T-helper 2 cell (primary cell): ENCODE measurements around the gene POU3F3.

Source experiments
- DNase-seq, 5 experiments: peaks; one replicate each; pipeline versions ENCODE4 v3.0.0 to v3.0.0-alpha.2; 2012 to 2022

POU3F3 gene

DNA sequence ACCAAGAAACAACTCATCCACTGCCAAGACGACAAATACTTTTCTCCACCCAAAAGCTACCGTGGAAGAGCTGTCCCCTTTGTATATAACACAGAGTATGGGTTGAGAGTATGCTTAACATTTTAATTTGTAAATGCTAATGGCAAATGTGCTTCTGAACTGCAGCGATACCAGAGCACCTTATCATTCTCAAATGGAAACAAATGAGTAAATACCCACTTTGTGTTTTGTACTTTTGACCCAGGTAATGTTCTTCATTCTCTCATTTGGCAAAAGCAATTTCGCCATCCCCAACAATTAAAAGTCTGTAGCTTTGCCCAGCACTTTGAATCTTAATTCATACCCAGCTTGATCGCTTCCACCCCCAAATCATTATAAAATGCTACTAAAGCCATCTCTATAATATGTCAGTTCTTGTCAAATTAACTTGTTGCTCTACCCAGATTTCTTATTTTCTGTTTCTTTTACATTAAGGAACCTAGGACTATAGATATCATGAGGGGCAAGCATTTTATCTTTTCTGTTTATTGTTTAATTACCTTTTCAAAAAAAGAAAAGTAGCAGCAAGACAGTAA is 6.2 kb upstream of the POU3F3 start:
- no peak for DNase-seq

- no peak for DNase-seq
Observed at GRCh38 chr2:104848526-104848925, 5.4 kb upstream of the POU3F3 start.

- DNase-seq: no peak
Observed at GRCh38 chr2:104849101-104849500, 4.8 kb upstream of the POU3F3 start.

GRCh38 chr2:104849618-104850141 is 4.2 kb upstream of the POU3F3 start:
- DNase-seq: peak in 3 of 5 experiments; percentile 33 to 67 (median 36)

DNA sequence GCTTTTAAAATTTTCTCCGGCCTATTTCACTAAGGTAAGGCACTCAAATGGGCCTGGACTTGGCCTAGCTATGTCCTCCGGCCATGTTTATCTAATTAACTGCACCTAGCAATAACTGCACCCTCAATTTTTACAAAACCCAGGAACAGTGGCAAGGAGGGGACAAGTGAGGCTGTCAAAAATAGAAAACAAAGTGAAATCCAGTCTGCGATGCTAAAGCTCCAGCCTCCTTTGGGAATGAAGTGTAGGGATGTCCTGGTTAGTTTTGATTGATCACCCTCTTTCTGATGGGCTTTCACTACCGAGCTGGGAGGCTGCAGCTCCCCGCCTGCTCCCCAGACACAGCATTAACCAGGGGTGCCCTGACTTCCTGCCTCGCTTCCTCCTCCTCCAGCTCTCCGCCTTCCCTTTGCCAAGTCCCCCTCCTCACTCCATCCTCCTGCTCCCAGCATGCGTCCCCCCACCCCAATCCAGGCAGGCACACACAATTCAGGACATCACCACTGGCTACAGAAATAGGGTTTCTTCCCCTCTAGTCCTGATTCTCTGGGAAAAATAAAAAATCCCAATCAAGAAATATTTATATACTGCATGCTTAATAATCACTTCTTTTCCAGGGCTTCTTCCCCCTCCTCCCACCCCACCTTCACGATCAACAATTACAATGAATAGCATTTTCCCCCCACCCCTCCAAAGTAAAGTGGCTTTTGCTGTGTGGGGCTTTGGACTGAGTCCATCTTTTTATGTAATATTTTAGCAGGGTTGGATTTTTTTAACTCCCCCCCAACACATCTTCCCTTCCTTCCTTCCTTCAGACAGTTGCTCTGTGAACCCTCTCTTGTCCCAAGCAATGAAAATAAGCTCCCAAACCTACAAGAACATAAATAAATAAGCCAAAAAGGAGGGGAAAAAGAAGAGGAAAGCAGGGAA is 3.3 kb upstream of the POU3F3 start:
- no peak for DNase-seq

GRCh38 chr2:104851291-104852089 is 2.4 kb upstream of the POU3F3 start:
- no peak for DNase-seq

DNA sequence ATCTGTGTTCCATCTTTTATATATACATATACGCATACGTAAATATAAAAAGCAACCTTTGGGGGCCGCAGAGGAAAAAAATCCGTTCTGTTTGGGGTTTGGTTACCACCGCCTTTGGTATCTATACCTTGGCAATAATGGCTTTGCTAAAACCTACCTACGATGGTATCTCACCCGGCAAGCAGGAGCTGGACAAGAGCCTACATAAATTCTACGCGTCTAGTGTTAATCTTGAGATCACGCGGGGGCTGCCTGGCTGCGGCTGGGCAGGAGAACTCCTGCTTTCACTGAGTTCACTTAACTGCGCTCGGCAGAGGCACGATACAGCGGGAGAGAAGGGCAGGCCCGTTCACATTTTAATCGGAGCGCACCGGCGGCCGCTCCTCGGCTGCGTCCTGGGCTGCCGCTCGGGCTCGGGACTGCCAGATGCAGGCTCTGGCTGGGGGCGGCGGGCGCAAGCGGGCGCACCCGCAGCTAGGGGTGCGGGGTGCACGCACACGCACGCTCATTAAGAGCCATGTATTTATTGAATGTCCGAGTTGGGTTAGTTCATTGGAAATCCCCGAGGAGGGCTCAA is 1.7 kb upstream of the POU3F3 start:
- no peak for DNase-seq

- DNase-seq: no peak
Observed at GRCh38 chr2:104854498-104855220, 744 bp downstream of the POU3F3 start.

DNA sequence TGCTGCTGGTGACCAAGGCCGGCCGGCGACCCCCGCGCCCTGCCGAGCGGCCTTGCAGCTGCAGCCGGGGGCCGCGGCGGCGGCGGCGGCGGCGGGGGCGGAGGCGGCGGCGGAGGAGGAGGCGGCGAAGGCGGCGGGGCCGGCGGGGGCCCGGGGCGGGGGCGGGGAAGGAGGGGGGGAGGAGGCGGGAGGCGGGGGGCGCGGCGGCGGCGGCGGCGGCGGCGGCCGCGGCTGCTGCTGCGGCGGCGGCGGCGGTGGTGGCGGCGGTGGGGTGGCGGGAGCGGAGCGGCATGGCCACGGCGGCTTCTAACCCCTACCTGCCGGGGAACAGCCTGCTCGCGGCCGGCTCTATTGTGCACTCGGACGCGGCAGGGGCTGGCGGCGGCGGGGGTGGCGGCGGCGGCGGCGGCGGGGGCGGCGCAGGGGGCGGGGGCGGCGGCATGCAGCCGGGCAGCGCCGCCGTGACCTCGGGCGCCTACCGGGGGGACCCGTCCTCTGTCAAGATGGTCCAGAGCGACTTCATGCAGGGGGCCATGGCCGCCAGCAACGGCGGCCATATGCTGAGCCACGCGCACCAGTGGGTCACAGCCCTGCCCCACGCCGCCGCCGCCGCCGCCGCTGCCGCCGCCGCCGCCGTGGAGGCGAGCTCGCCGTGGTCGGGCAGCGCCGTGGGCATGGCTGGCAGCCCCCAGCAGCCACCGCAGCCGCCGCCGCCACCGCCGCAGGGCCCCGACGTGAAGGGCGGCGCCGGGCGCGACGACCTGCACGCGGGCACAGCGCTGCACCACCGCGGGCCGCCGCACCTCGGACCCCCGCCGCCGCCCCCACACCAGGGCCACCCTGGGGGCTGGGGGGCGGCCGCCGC is 1.5 kb downstream of the POU3F3 start:
- no peak for DNase-seq

DNA sequence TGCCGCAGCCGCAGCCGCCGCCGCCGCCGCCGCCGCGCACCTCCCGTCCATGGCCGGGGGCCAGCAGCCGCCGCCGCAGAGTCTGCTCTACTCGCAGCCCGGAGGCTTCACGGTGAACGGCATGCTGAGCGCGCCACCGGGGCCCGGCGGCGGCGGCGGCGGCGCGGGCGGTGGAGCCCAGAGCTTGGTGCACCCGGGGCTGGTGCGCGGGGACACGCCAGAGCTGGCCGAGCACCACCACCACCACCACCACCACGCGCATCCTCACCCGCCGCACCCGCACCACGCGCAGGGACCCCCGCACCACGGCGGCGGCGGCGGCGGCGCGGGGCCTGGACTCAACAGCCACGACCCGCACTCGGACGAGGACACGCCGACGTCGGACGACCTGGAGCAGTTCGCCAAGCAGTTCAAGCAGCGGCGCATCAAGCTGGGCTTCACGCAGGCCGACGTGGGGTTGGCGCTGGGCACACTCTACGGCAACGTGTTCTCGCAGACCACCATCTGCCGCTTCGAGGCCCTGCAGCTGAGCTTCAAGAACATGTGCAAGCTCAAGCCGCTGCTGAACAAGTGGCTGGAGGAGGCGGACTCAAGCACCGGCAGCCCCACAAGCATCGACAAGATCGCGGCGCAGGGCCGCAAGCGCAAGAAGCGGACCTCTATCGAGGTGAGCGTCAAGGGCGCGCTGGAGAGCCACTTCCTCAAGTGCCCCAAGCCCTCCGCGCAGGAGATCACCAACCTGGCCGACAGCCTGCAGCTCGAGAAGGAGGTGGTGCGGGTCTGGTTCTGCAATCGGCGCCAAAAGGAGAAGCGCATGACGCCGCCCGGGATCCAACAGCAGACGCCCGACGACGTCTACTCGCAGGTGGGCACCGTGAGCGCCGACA is 2.4 kb downstream of the POU3F3 start:
- peak in 1 of 5 experiments; percentile 49 for DNase-seq

- DNase-seq: no peak
Observed at GRCh38 chr2:104856973-104857261, 3.0 kb downstream of the POU3F3 start.

DNA sequence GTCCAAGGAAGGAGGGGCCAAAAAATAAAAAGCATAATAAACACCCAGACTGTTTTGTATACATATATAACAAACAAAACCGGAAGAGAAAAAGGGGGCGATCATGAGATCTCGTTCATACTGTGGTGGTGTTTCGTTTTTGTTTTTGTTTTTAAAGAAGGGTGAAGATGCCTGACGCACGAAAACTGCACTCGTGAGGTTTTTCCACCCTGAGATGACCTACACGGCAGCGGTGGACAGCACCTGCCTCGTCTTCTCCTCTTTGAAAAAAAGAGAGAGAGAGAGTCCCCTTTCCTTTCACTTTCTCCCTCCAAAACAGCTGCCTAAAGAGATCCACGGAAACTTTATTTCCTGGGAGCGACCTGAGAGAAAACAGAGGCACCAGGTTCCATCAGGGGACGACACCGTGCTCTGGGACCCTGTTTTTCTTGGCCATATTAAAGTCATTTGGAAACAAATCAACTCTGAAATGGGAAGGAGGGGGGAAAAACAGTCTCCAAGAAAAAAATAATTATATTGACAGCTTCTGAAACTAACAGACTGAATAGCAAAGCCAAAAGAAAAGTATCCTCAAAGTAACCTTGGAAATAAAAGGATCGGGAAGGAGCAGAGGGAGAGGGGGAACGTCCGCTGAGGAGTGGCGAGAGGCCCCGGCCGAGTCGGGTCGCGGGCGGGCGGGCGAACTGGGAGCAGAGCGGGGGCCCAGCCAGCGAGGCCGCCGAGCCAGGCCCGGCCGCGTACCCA is 3.5 kb downstream of the POU3F3 start:
- no peak for DNase-seq

- DNase-seq: no peak
Observed at GRCh38 chr2:104858006-104858978, 4.4 kb downstream of the POU3F3 start.

GRCh38 chr2:104859291-104859765 is 5.4 kb downstream of the POU3F3 start:
- DNase-seq: no peak

DNA sequence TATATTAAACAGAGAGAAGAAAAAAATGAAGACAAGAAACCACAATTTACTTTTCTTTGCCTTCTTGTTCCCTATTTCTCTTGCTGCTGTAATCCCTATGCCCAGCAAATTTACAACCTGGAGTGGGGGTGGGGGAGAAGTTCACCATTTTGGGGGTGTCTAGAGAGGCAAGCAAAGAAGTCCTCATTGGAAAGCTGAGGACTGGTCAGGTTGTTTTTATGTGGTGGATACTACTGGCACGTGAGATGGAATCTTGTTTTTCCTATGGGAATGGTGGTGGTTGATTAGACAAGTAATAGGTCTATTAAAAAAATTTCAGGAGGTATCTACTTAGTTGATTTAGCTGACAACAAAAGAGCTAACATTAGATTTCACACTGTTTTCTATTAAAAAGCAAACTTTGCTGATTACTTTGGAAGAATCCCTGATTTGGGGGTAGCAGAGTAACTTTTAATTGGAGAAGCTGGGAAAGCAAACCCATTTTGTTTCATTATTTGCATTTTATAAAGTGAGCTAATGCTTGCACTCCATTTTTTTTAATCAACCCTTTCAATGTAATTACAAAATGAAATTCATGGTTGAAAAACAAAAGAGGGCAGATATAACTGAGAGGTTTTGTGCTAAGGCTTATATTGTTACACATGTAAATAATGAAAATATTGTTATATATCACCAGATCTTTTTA is 6.0 kb downstream of the POU3F3 start:
- DNase-seq: no peak

DNA sequence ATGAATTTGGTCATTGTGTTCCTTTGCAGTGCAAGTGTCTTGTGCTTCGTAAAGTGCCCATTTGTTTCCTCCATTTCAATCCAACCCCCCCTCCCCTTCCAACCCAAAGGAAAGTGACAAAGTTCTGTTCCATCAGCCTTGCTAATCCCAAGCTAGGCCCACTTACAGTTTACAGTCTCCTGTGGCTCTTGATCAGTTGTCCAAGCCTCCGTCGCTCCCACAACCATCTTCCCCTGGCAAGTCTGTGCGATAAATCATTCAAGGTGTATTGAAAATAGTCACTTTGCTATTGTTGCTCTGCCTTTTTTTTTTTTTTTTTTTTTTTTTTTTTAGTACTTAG is 6.5 kb downstream of the POU3F3 start:
- no peak for DNase-seq

DNA sequence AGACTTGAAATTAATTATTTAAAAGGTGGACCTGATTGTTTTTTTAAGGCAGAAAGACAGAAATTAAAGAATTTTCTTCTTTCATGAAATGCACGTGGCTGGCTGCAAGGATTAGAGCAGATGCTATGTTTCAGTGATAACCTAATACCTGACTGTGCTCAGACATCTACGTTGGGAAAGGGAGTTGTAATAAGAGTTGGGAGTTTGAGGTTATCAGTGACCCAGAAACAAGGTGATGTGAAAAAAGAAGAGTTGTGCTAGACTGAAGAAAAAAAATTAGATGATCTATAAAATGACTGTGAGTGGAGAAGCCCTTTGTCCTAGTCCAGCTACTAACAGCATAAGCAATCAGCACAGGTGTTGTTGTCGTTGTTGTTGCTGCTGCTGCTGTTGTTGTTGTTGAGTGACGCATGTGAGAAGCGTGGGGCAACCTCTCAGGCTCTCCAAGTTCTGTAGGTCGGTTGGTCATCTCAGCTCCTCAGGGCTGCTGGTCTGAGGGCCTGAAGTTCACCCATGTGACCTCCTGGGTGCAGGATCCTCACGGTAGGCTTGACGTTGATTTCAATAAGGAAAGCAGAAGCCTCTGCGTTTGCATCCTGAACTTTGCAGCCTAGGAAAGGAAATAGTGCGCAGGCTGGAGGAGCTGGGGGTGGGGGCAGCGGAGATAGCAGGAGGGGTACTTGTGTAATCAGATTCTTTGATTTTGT is 7.6 kb downstream of the POU3F3 start:
- no peak for DNase-seq
